HEK293T (cell line): ENCODE data around the gene ERAP2.
"Not testable (repeated sequence)": the region's sequence is repeated elsewhere in the genome, so short reads cannot be mapped to it uniquely, and the experiment has no call there.

Experiments
- ARNT ChIP-seq: fragments of 450-650 bp; IDR thresholded peaks from 2 replicates; pipeline ENCODE4 v1.6.1; 2017; ENCODE audit warnings: mild to moderate bottlenecking
- ELF4 ChIP-seq: fragments of 450-650 bp; IDR thresholded peaks from 2 replicates; pipeline ENCODE4 v1.6.1; 2017; ENCODE audit warnings: antibody characterized with exemption
- FOXK2 ChIP-seq: fragments of 450-650 bp; IDR thresholded peaks from 2 replicates; pipeline ENCODE4 v1.6.1; 2016; ENCODE audit warnings: mild to moderate bottlenecking
- FOXM1 ChIP-seq: fragments of 450-650 bp; IDR thresholded peaks from 2 replicates; pipeline ENCODE4 v1.6.1; 2017; ENCODE audit warnings: mild to moderate bottlenecking, borderline replicate concordance
- LEF1 ChIP-seq: fragments of 450-650 bp; IDR thresholded peaks from 2 replicates; pipeline ENCODE4 v1.6.1; 2017; ENCODE audit warnings: mild to moderate bottlenecking, borderline replicate concordance
- NFRKB ChIP-seq: fragments of 450-650 bp; IDR thresholded peaks from 2 replicates; pipeline ENCODE4 v1.6.1; 2016; ENCODE audit warnings: mild to moderate bottlenecking, moderate library complexity
- PKNOX1 ChIP-seq: fragments of 450-650 bp; IDR thresholded peaks from 2 replicates; pipeline ENCODE4 v1.6.1; 2016
- SP1 ChIP-seq: fragments of 450-650 bp; IDR thresholded peaks from 2 replicates; pipeline ENCODE4 v1.6.1; 2017
- SUZ12 ChIP-seq: fragments of 450-650 bp; IDR thresholded peaks from 2 replicates; pipeline ENCODE4 v1.6.1; 2016; ENCODE audit warnings: mild to moderate bottlenecking

- TF ChIP-seq FOXK2, ELF4, SUZ12, NFRKB, PKNOX1, LEF1, ARNT, SP1, FOXM1: not testable (repeated sequence)
Measured at GRCh38 chr5:96931037-96931436, 54.7 kb downstream of the ERAP2 start.
